Thyroid gland (tissue), 4 donors: ENCODE results near the gene C22orf31.

Experiments
- CTCF ChIP-seq, 6 experiments: fragments of 200-600 bp in 3 of 6; fragments of 450-650 bp in 3 of 6; sonication (generic) in 3 of 6; IDR thresholded peaks; one replicate each; pipeline ENCODE4 v1.5.1; 2016 to 2019; ENCODE audit warnings: antibody characterized with exemption in 6 of 6, mild to moderate bottlenecking in 2 of 6, inconsistent platforms in 1 of 6, moderate library complexity in 1 of 6
- POLR2A ChIP-seq, 2 donors: fragments of 450-650 bp; IDR thresholded peaks; one replicate each; pipeline ENCODE4 v1.6.1; 2017; ENCODE audit warnings: antibody characterized with exemption in 2 of 2, mild to moderate bottlenecking in 2 of 2, moderate library complexity in 1 of 2

DNA sequence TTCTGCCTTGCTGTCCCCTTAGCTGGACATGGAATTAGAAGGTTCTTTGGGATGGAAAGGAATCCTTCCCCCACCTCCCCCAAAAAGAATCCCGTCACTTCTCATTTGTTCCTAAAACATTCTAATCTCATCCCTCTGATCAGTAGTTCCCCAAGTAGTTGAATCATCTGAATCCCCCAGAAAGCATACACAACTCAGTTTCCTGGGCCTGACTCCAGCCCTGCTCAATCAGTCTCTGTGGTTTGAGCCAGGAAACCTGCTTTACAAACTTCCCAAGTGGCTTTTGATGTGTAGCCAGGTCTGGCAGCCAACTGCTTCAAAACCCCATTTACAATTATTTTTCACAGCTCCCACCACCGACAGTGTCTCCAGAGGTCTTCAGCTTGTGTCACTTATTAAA is 20.2 kb downstream of the C22orf31 start:
- TF ChIP-seq CTCF (IDR thresholded peaks at IDR 0.05) = no peak
- no peak for TF ChIP-seq POLR2A (IDR thresholded peaks at IDR 0.05)
